ENCODE data around the gene PPP1R9B.

DNA sequence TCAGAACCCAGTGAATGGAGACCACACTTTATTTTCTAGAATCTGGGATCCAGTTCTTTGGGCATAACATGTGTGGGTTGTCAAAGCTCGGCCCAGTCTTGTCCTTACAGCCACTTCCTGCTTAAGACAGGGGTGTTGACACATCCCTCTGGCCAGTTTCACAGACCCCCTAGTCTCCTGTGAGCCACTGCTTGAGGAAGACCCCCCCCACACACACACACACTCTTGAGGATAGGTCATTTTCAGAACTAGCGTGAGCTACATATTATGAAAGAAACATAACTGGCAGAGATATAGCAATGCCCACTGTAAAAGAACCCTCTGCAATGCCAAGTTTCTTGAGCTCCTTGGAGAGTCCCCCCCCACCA is 58.6 kb downstream of the PPP1R9B start:
- no peak for TF ChIP-seq BACH2 (CRISPR knock-in tag; IDR thresholded peaks at IDR 0.05; ENCODE audit: borderline replicate concordance)
- TF ChIP-seq ISL1 (CRISPR knock-in tag; IDR thresholded peaks at IDR 0.05), result no peak
- TF ChIP-seq, protein P1, sequence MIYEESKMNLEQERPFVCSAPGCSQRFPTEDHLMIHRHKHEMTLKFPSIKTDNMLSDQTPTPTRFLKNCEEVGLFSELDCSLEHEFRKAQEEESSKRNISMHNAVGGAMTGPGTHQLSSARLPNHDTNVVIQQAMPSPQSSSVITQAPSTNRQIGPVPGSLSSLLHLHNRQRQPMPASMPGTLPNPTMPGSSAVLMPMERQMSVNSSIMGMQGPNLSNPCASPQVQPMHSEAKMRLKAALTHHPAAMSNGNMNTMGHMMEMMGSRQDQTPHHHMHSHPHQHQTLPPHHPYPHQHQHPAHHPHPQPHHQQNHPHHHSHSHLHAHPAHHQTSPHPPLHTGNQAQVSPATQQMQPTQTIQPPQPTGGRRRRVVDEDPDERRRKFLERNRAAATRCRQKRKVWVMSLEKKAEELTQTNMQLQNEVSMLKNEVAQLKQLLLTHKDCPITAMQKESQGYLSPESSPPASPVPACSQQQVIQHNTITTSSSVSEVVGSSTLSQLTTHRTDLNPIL (CRISPR knock-in tag; IDR thresholded peaks at IDR 0.05; ENCODE audit: low read depth), result no peak
- TF ChIP-seq PATZ1 (CRISPR knock-in tag; IDR thresholded peaks at IDR 0.05; ENCODE audit: borderline replicate concordance), result no peak
- no peak for TF ChIP-seq SNAI2 (CRISPR knock-in tag; IDR thresholded peaks at IDR 0.05)
- no peak for TF ChIP-seq ZFP3 (CRISPR knock-in tag; IDR thresholded peaks at IDR 0.05)
- TF ChIP-seq ZFP30 (CRISPR knock-in tag; IDR thresholded peaks at IDR 0.05), result no peak
- TF ChIP-seq ARNTL (CRISPR knock-in tag; IDR thresholded peaks at IDR 0.05; ENCODE audit: borderline replicate concordance, low read depth), result no peak
- TF ChIP-seq TCF4 (CRISPR knock-in tag; IDR thresholded peaks at IDR 0.05; ENCODE audit: borderline replicate concordance), result no peak
- TF ChIP-seq, protein P2, sequence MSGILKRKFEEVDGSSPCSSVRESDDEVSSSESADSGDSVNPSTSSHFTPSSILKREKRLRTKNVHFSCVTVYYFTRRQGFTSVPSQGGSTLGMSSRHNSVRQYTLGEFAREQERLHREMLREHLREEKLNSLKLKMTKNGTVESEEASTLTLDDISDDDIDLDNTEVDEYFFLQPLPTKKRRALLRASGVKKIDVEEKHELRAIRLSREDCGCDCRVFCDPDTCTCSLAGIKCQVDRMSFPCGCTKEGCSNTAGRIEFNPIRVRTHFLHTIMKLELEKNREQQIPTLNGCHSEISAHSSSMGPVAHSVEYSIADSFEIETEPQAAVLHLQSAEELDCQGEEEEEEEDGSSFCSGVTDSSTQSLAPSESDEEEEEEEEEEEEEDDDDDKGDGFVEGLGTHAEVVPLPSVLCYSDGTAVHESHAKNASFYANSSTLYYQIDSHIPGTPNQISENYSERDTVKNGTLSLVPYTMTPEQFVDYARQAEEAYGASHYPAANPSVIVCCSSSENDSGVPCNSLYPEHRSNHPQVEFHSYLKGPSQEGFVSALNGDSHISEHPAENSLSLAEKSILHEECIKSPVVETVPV (CRISPR knock-in tag; IDR thresholded peaks at IDR 0.05), result no peak

Data from SK-N-SH treated with all-trans-retinoic acid at 6 μM for 48 hours (cell line).